CD8-positive, alpha-beta memory T cell (primary cell): ENCODE results near the gene NEDD4L. TPM values are rescaled to one million over a fixed set of nuclear protein-coding genes. Genes with fewer than 3 reads are reported as not detected.

Experiments used
- CTCF ChIA-PET: fragments of 350-600 bp; sonication (Branson Sonifier 250); formaldehyde crosslinking; loops from one replicate; lab custom pipeline; 2021; ENCODE audit warnings: antibody characterized with exemption; lab: Charles Lee
- POLR2A ChIA-PET: fragments of 350-600 bp; sonication (Branson Sonifier 250); formaldehyde crosslinking; loops from one replicate; lab custom pipeline; 2021; ENCODE audit warnings: antibody characterized with exemption; lab: Charles Lee
- DNase-seq, 5 donors: peaks; one replicate each; pipeline versions ENCODE4 v3.0.0 to v3.0.0-alpha.2; 2020 to 2022; ENCODE audit warnings: mixed read lengths in 1 of 5
- H3K27ac ChIP-seq: one replicate; pipeline ENCODE4 v1.7.0; 2013; ENCODE audit warnings: low read depth, mild to moderate bottlenecking, low read length, moderate library complexity
- H3K27me3 ChIP-seq: 2 replicates; pipeline ENCODE4 v1.7.0; 2013; ENCODE audit warnings: low read length, mild to moderate bottlenecking; ENCODE audit not compliant: insufficient read depth, poor library complexity, severe bottlenecking
- H3K36me3 ChIP-seq: 2 replicates; pipeline ENCODE4 v1.7.0; 2013; ENCODE audit warnings: mild to moderate bottlenecking, low read length, moderate library complexity; ENCODE audit not compliant: insufficient read depth
- H3K4me1 ChIP-seq: 2 replicates; pipeline ENCODE4 v1.7.0; 2013; ENCODE audit warnings: mild to moderate bottlenecking, low read length, moderate library complexity; ENCODE audit not compliant: insufficient read depth
- H3K4me3 ChIP-seq: 2 replicates; pipeline ENCODE4 v1.7.0; 2013; ENCODE audit warnings: mild to moderate bottlenecking, low read length
- H3K9me3 ChIP-seq: 2 replicates; pipeline ENCODE4 v1.7.0; 2013; ENCODE audit warnings: mild to moderate bottlenecking, low read length
- H3K27ac Mint-ChIP-seq, 8 donors: one replicate each; pipeline ENCODE4 v1.8.0; 2020 to 2021; ENCODE audit warnings: mixed read lengths in 8 of 8, mild to moderate bottlenecking in 6 of 8, inconsistent platforms in 3 of 8, moderate library complexity in 3 of 8
- H3K27me3 Mint-ChIP-seq, 2 donors: one replicate each; pipeline ENCODE4 v1.8.0; 2020 to 2021; ENCODE audit warnings: mixed read lengths in 2 of 2, mild to moderate bottlenecking in 1 of 2, moderate library complexity in 1 of 2
- H3K36me3 Mint-ChIP-seq, 3 donors: one replicate each; pipeline ENCODE4 v1.8.0; 2020 to 2021; ENCODE audit warnings: mixed read lengths in 3 of 3, inconsistent platforms in 1 of 3, mild to moderate bottlenecking in 1 of 3
- H3K4me1 Mint-ChIP-seq, 3 donors: one replicate each; pipeline ENCODE4 v1.8.0; 2020 to 2021; ENCODE audit warnings: mixed read lengths in 3 of 3, inconsistent platforms in 1 of 3, mild to moderate bottlenecking in 1 of 3
- H3K4me3 Mint-ChIP-seq, 7 donors: one replicate each; pipeline ENCODE4 v1.8.0; 2020 to 2021; ENCODE audit warnings: mixed read lengths in 7 of 7, mild to moderate bottlenecking in 6 of 7, moderate library complexity in 4 of 7, inconsistent platforms in 2 of 7
- H3K9me3 Mint-ChIP-seq, 5 donors: one replicate each; pipeline ENCODE4 v1.8.0; 2020 to 2022; ENCODE audit warnings: mixed read lengths in 5 of 5, mild to moderate bottlenecking in 3 of 5, moderate library complexity in 2 of 5, inconsistent platforms in 1 of 5
- polyA plus RNA-seq: library from polyadenylated mRNA; unstranded; fragments of 300-500 nt; fragmentation: Illumina TruSeq; gene quantifications from one replicate; pipeline ENCODE4 v1.2.3, GENCODE V29; 2021
- total RNA-seq, 2 experiments: library from RNA; stranded (reverse); gene quantifications; one replicate each; pipeline ENCODE4 v1.2.3, GENCODE V29; 2021

Gene NEDD4L
- total and polyA plus RNA-seq, 3 experiments from 2014 or later, result 1.4 to 4.1 (median 3.0) TPM

GRCh38 chr18:58190842-58191530 lies 147.0 kb downstream of the NEDD4L start:
- Histone ChIP-seq H3K9me3 (no peaks in the 10 kb centered on the region), H3K27ac (no peak overlapping the region), H3K36me3 (no peaks in the 10 kb centered on the region), H3K27me3 (no peaks in the 10 kb centered on the region), H3K4me3 (no peak overlapping the region), H3K4me1 (peaks cover 10% of the 10 kb centered on the region)
- Mint-ChIP-seq H3K27me3 (peaks cover 20 to 54% of the 10 kb centered on the region in 2 donors), H3K4me1 (peaks cover 10 to 15% (median 14%) of the 10 kb centered on the region in 3 donors), H3K27ac (no peak overlapping the region), H3K4me3 (no peak overlapping the region), H3K9me3 (no peaks in the 10 kb centered on the region), H3K36me3 (no peaks in the 10 kb centered on the region)
- DNase-seq, result no peak
- CTCF ChIA-PET, result no interaction called here
- POLR2A ChIA-PET, result no interaction called here

- Histone ChIP-seq H3K27me3 (no peaks in the 10 kb centered on the region), H3K4me3 (no peak overlapping the region), H3K36me3 (no peaks in the 10 kb centered on the region), H3K9me3 (no peaks in the 10 kb centered on the region), H3K4me1 (peaks cover 15% of the 10 kb centered on the region), H3K27ac (no peak overlapping the region)
- Mint-ChIP-seq H3K4me1 (peaks cover 13 to 19% (median 18%) of the 10 kb centered on the region in 3 donors), H3K27ac (no peak overlapping the region), H3K36me3 (no peaks in the 10 kb centered on the region), H3K4me3 (no peak overlapping the region), H3K27me3 (peaks cover 20 to 59% of the 10 kb centered on the region in 2 donors), H3K9me3 (no peaks in the 10 kb centered on the region)
- ChIA-PET CTCF (interaction anchor here (1.3 kb wide), 1 partner anchor 10 kb away, joined by 5 read pairs; no protein-coding TSS in a partner anchor), POLR2A (no interaction called here)
- DNase-seq, result no peak
Observed at GRCh38 chr18:58191626-58192025, 147.6 kb downstream of the NEDD4L start.

GRCh38 chr18:58192519-58192918 lies 148.5 kb downstream of the NEDD4L start:
- Mint-ChIP-seq H3K9me3 (no peaks in the 10 kb centered on the region), H3K36me3 (no peaks in the 10 kb centered on the region), H3K4me3 (no peak overlapping the region), H3K27ac (no peak overlapping the region), H3K4me1 (peaks cover 13 to 19% (median 18%) of the 10 kb centered on the region in 3 donors), H3K27me3 (peaks cover 20 to 61% of the 10 kb centered on the region in 2 donors)
- Histone ChIP-seq H3K9me3 (no peaks in the 10 kb centered on the region), H3K27ac (no peak overlapping the region), H3K4me1 (peaks cover 15% of the 10 kb centered on the region), H3K4me3 (no peak overlapping the region), H3K27me3 (no peaks in the 10 kb centered on the region), H3K36me3 (no peaks in the 10 kb centered on the region)
- CTCF ChIA-PET, result interaction anchor here (1.3 kb wide), 1 partner anchor 11 kb away, joined by 5 read pairs; no protein-coding TSS in a partner anchor
- POLR2A ChIA-PET, result no interaction called here
- DNase-seq, result no peak

GRCh38 chr18:58194028-58194427 lies 150.0 kb downstream of the NEDD4L start:
- Histone ChIP-seq H3K27me3 (no peaks in the 10 kb centered on the region), H3K4me1 (peaks cover 15% of the 10 kb centered on the region), H3K9me3 (no peaks in the 10 kb centered on the region), H3K27ac (no peak overlapping the region), H3K4me3 (no peak overlapping the region), H3K36me3 (no peaks in the 10 kb centered on the region)
- ChIA-PET CTCF (no interaction called here), POLR2A (no interaction called here)
- Mint-ChIP-seq H3K27ac (no peak overlapping the region), H3K4me1 (peaks cover 13 to 19% (median 18%) of the 10 kb centered on the region in 3 donors), H3K36me3 (no peaks in the 10 kb centered on the region), H3K9me3 (no peaks in the 10 kb centered on the region), H3K4me3 (no peak overlapping the region), H3K27me3 (peaks cover 21 to 55% of the 10 kb centered on the region in 2 donors)
- DNase-seq, result no peak

- no peaks in the 10 kb centered on the region for H3K9me3 ChIP-seq
- H3K36me3 Mint-ChIP-seq, result no peaks in the 10 kb centered on the region
- peaks cover 15% of the 10 kb centered on the region for H3K4me1 ChIP-seq
- no peaks in the 10 kb centered on the region for H3K9me3 Mint-ChIP-seq
- peak overlapping the region; percentile 49 for H3K4me3 ChIP-seq
- H3K27me3 Mint-ChIP-seq, result peaks cover 23 to 55% of the 10 kb centered on the region in 2 donors
- ChIA-PET CTCF (no interaction called here), POLR2A (no interaction called here)
- peaks cover 13 to 19% (median 18%) of the 10 kb centered on the region in 3 donors for H3K4me1 Mint-ChIP-seq
- no peaks in the 10 kb centered on the region for H3K27me3 ChIP-seq
- H3K27ac ChIP-seq, result no peak overlapping the region
- H3K27ac Mint-ChIP-seq, result peak overlapping the region in 1 of 8 donors; percentile 74
- DNase-seq, result peak in 1 of 5 donors; percentile 33
- no peaks in the 10 kb centered on the region for H3K36me3 ChIP-seq
- peak overlapping the region; percentile 25 to 76 (median 74) for H3K4me3 Mint-ChIP-seq
Observed at GRCh38 chr18:58195278-58195765, 151.3 kb downstream of the NEDD4L start.

- no peaks in the 10 kb centered on the region for H3K9me3 ChIP-seq
- no peak for DNase-seq
- Mint-ChIP-seq H3K4me1 (peaks cover 13 to 19% (median 18%) of the 10 kb centered on the region in 3 donors), H3K27ac (no peak overlapping the region), H3K27me3 (peaks cover 21 to 49% of the 10 kb centered on the region in 2 donors), H3K36me3 (no peaks in the 10 kb centered on the region), H3K9me3 (no peaks in the 10 kb centered on the region), H3K4me3 (peak overlapping the region in 5 of 7 donors; percentile 23 to 76 (median 74))
- H3K36me3 ChIP-seq, result no peaks in the 10 kb centered on the region
- ChIA-PET CTCF (no interaction called here), POLR2A (no interaction called here)
- peaks cover 15% of the 10 kb centered on the region for H3K4me1 ChIP-seq
- no peaks in the 10 kb centered on the region for H3K27me3 ChIP-seq
- no peak overlapping the region for H3K27ac ChIP-seq
- no peak overlapping the region for H3K4me3 ChIP-seq
Observed at GRCh38 chr18:58196164-58196563, 152.1 kb downstream of the NEDD4L start.

- H3K4me3 Mint-ChIP-seq, result no peak overlapping the region
- Histone ChIP-seq H3K27me3 (no peaks in the 10 kb centered on the region), H3K36me3 (no peaks in the 10 kb centered on the region), H3K27ac (no peak overlapping the region), H3K4me3 (no peak overlapping the region), H3K4me1 (peaks cover 15% of the 10 kb centered on the region), H3K9me3 (no peaks in the 10 kb centered on the region)
- H3K27me3 Mint-ChIP-seq, result peaks cover 21 to 43% of the 10 kb centered on the region in 2 donors
- no peak overlapping the region for H3K27ac Mint-ChIP-seq
- H3K9me3 Mint-ChIP-seq, result no peaks in the 10 kb centered on the region
- peaks cover 13 to 19% (median 18%) of the 10 kb centered on the region in 3 donors for H3K4me1 Mint-ChIP-seq
- H3K36me3 Mint-ChIP-seq, result no peaks in the 10 kb centered on the region
- no peak for DNase-seq
- ChIA-PET POLR2A (no interaction called here), CTCF (interaction anchor here (0.7 kb wide), 1 partner anchor 311 kb away, joined by 4 read pairs; no protein-coding TSS in a partner anchor)
Observed at GRCh38 chr18:58196881-58197872, 153.2 kb downstream of the NEDD4L start.
